Fibroblast of mammary gland (primary cell): ENCODE results near the gene WDPCP.
A peak's percentile ranks its signal among the peaks of the same experiment; 100 is the strongest.

Source experiments
- DNase-seq: peaks from one replicate; pipeline ENCODE4 v3.0.0-alpha.2; 2010; ENCODE audit warnings: low read depth
- H3K4me3 ChIP-seq: 2 replicates; pipeline ENCODE4 v1.5.1; 2011; ENCODE audit warnings: low read depth, mild to moderate bottlenecking, low read length, moderate library complexity; ENCODE audit not compliant: control insufficient read depth
- CTCF ChIP-seq: conservative IDR thresholded peaks from 2 replicates; pipeline ENCODE4 v1.5.1; 2011; ENCODE audit warnings: low read depth, low read length, inconsistent platforms; ENCODE audit not compliant: control insufficient read depth, insufficient read depth

The WDPCP gene

DNA sequence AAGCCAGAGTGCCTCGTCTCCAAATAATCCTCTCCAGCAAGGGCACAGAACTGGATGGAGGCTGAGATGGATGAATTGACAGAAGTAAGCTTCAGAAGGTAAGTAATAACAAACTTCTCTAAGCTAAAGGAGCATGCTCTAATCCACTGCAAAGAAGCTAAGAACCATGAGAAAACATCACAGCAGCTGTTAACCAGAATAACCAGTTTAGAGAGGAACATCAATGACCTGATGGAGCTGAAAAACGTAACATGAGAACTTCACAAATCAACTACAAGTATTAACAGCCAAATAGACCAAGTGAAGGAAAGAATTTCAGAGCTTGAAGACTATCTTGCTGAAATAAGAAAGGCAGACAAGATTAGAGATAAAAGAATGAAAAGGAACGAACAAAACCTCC is 32.3 kb downstream of the WDPCP start:
- DNase-seq = no peak
- TF ChIP-seq CTCF = no peak
- H3K4me3 ChIP-seq = no peak overlapping the region

GRCh38 chr2:63555299-63555698 is 33.0 kb downstream of the WDPCP start:
- DNase-seq = no peak
- TF ChIP-seq CTCF = no peak
- H3K4me3 ChIP-seq = no peak overlapping the region

GRCh38 chr2:63553049-63553448 is 35.2 kb downstream of the WDPCP start:
- TF ChIP-seq CTCF = no peak
- peak; percentile 15 for DNase-seq
- H3K4me3 ChIP-seq = no peak overlapping the region

GRCh38 chr2:63545023-63545422 is 43.3 kb downstream of the WDPCP start:
- H3K4me3 ChIP-seq = no peak overlapping the region
- no peak for TF ChIP-seq CTCF
- DNase-seq = no peak

DNA sequence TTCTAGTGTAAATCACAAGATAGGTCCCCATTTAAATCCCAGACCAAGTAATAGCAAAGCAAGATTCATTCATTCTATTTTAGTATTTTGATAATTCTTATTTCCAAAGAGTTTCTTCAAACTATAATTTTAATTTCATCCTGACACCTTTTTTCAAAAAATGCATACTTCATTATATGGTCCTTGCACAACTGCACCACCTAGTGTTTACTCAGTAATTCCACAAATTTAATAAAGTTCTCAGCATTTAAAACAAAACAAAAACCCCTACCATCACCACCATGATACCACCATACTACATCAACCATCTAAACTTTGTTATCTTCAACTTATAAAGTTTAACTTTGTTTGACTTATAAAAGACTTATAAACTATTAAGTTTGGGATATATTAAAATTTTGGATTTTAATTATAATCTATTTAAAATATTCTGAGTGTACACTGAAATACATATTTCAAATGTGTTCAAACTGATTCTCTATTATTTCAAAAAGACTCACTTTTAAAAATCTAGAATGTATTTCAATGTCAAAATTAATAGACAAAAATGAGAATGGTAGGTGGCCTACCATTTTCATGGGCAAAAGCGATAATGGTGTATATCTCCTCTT is 44.2 kb downstream of the WDPCP start:
- peak; percentile 27 for DNase-seq
- peak; percentile 58 for TF ChIP-seq CTCF
- H3K4me3 ChIP-seq = no peak overlapping the region

GRCh38 chr2:63539416-63540162 is 48.7 kb downstream of the WDPCP start:
- DNase-seq = peak; percentile 7
- no peak overlapping the region for H3K4me3 ChIP-seq
- no peak for TF ChIP-seq CTCF
